Uterus (tissue), 4 donors: ENCODE data around the gene PIM2. TPM values are rescaled to one million over a fixed set of nuclear protein-coding genes. Genes with fewer than 3 reads are reported as not detected.

Experiments
- DNase-seq, 2 donors: peaks; one replicate each; pipeline ENCODE4 v3.0.0-alpha.2; 2019 to 2020
- H3K27ac ChIP-seq, 2 donors: fragments of 200-600 bp; sonication (generic); 1 replicate in 1 of 2; 2 replicates in 1 of 2; pipeline ENCODE4 v1.5.1; 2016 to 2018
- H3K27me3 ChIP-seq, 2 donors: fragments of 200-600 bp; sonication (generic); one replicate each; pipeline ENCODE4 v1.5.1; 2018 to 2019; ENCODE audit warnings: control low read depth in 1 of 2
- H3K36me3 ChIP-seq, 2 donors: fragments of 200-600 bp; sonication (generic); one replicate each; pipeline ENCODE4 v1.5.1; 2019; ENCODE audit warnings: control low read depth in 1 of 2
- H3K4me1 ChIP-seq, 2 donors: fragments of 200-600 bp; sonication (generic); one replicate each; pipeline ENCODE4 v1.5.1; 2018 to 2019; ENCODE audit warnings: control low read depth in 1 of 2
- H3K4me3 ChIP-seq, 2 donors: fragments of 200-600 bp; sonication (generic); 1 replicate in 1 of 2; 2 replicates in 1 of 2; pipeline ENCODE4 v1.5.1; 2018 to 2019; ENCODE audit warnings: mild to moderate bottlenecking in 1 of 2
- H3K9me3 ChIP-seq, 2 donors: fragments of 200-600 bp; sonication (generic); one replicate each; pipeline ENCODE4 v1.5.1; 2019; ENCODE audit warnings: control low read depth in 1 of 2
- CTCF ChIP-seq, 4 experiments: fragments of 200-600 bp in 2 of 4; fragments of 450-650 bp in 2 of 4; sonication (generic) in 2 of 4; IDR thresholded peaks; one replicate each; pipeline ENCODE4 v1.5.1; 2016 to 2019; ENCODE audit warnings: antibody characterized with exemption in 4 of 4, mild to moderate bottlenecking in 2 of 4, moderate library complexity in 1 of 4
- POLR2A ChIP-seq, 2 donors: fragments of 450-650 bp; IDR thresholded peaks; one replicate each; pipeline ENCODE4 v1.6.1; 2016; ENCODE audit warnings: antibody characterized with exemption in 2 of 2, mild to moderate bottlenecking in 1 of 2, moderate library complexity in 1 of 2
- intact Hi-C: fragments of 100-400 bp; cut with DNase I; formaldehyde crosslinking; loops from one replicate; pipeline ENCODE4 v1.15.1; 2023; ENCODE audit warnings: low total_unique reads
- total RNA-seq, 4 donors: library from RNA; depleted of rRNA in 3 of 4; stranded (reverse); fragments of >200 nt in 3 of 4; gene quantifications; one replicate each; pipeline versions ENCODE4 v1.1.0 to v1.2.4, GENCODE V29; 2014 to 2023
- donor health status: DM: yes; HTN: yes; CAD: no.

The PIM2 gene
- total RNA-seq, 4 donors from 2014 or later, result 4.8 to 16.8 (median 9.1) TPM; not detected in 1

- intact Hi-C loops, result no loop called here
- no peak overlapping the region for H3K4me3 ChIP-seq
- H3K9me3 ChIP-seq, result no peaks in the 10 kb centered on the region
- no peaks in the 10 kb centered on the region for H3K4me1 ChIP-seq
- H3K27ac ChIP-seq, result no peak overlapping the region
- no peak for TF ChIP-seq POLR2A (IDR thresholded peaks at IDR 0.05)
- no peak for TF ChIP-seq CTCF (IDR thresholded peaks at IDR 0.05)
- DNase-seq, result no peak
- no peaks in the 10 kb centered on the region for H3K36me3 ChIP-seq
- no peaks in the 10 kb centered on the region for H3K27me3 ChIP-seq
Measured at GRCh38 chrX:48936429-48937053, 17.7 kb upstream of the PIM2 start.

GRCh38 chrX:48935301-48935670 is 16.5 kb upstream of the PIM2 start:
- intact Hi-C loops, result no loop called here
- TF ChIP-seq POLR2A (IDR thresholded peaks at IDR 0.05) (no peak), CTCF (IDR thresholded peaks at IDR 0.05) (no peak)
- H3K36me3 ChIP-seq, result no peaks in the 10 kb centered on the region
- H3K9me3 ChIP-seq, result no peaks in the 10 kb centered on the region
- no peaks in the 10 kb centered on the region for H3K4me1 ChIP-seq
- no peak overlapping the region for H3K27ac ChIP-seq
- no peak for DNase-seq
- no peak overlapping the region for H3K4me3 ChIP-seq
- no peaks in the 10 kb centered on the region for H3K27me3 ChIP-seq

- H3K4me3 ChIP-seq, result no peak overlapping the region
- no peaks in the 10 kb centered on the region for H3K27me3 ChIP-seq
- H3K27ac ChIP-seq, result no peak overlapping the region
- TF ChIP-seq POLR2A (IDR thresholded peaks at IDR 0.05), result no peak
- no peak for TF ChIP-seq CTCF (IDR thresholded peaks at IDR 0.05)
- H3K4me1 ChIP-seq, result no peaks in the 10 kb centered on the region
- H3K9me3 ChIP-seq, result no peaks in the 10 kb centered on the region
- no peaks in the 10 kb centered on the region for H3K36me3 ChIP-seq
- intact Hi-C loops, result no loop called here
- no peak for DNase-seq
Measured at GRCh38 chrX:48934581-48935300, 15.9 kb upstream of the PIM2 start.

GRCh38 chrX:48933757-48934156 is 14.9 kb upstream of the PIM2 start:
- H3K36me3 ChIP-seq, result no peaks in the 10 kb centered on the region

GRCh38 chrX:48927736-48928382 is 9.0 kb upstream of the PIM2 start:
- Histone ChIP-seq H3K27ac (no peak overlapping the region), H3K27me3 (no peaks in the 10 kb centered on the region), H3K36me3 (no peaks in the 10 kb centered on the region), H3K9me3 (no peaks in the 10 kb centered on the region), H3K4me1 (no peaks in the 10 kb centered on the region), H3K4me3 (no peak overlapping the region)
- no peak for TF ChIP-seq CTCF (IDR thresholded peaks at IDR 0.05)
- no peak for TF ChIP-seq POLR2A (IDR thresholded peaks at IDR 0.05)
- no peak for DNase-seq
- intact Hi-C loops, result no loop called here

More at GRCh38 chrX:48933757-48934156, 14.9 kb upstream of the PIM2 start:
- Histone ChIP-seq H3K4me3 (no peak overlapping the region), H3K27me3 (no peaks in the 10 kb centered on the region), H3K27ac (no peak overlapping the region), H3K4me1 (no peaks in the 10 kb centered on the region), H3K9me3 (no peaks in the 10 kb centered on the region)
- no peak for TF ChIP-seq POLR2A (IDR thresholded peaks at IDR 0.05)
- intact Hi-C loops, result no loop called here
- no peak for DNase-seq
